ENCODE measurements around the gene TSPAN19. TPM values are rescaled to one million over a fixed set of nuclear protein-coding genes. Genes with fewer than 3 reads are reported as not detected.

TSPAN19 gene
- total RNA-seq (not detected), total RNA-seq (0 to 0.12 reads per million in 2 donors)

- peak within 1 kb of the TSS; percentile 77 for H3K4me3 Mint-ChIP-seq
- ATAC-seq, result peak; percentile 77
- no peak within 1 kb of the TSS for H3K27ac Mint-ChIP-seq
Measured at GRCh38 chr12:85036234-85036707, at the start of gene TSPAN19, which contains the start of gene LRRIQ1. Gene TSPAN19 (minus strand): TSS chr12:85036277. CDS start chr12:85029946, 6,331 bp downstream. Gene LRRIQ1 (plus strand): TSS chr12:85036351. CDS start chr12:85038177, 1,826 bp downstream.

GRCh38 chr12:85085066-85085465 lies 49.0 kb upstream of the TSPAN19 start:
- ATAC-seq (no peak), DNase-seq (no peak)
- no peaks in the 10 kb centered on the region for H3K4me1 Mint-ChIP-seq
- H3K36me3 Mint-ChIP-seq (ENCODE audit: low read depth), result no peaks in the 10 kb centered on the region
- no peak overlapping the region for H3K27ac Mint-ChIP-seq
- no peaks in the 10 kb centered on the region for H3K27me3 Mint-ChIP-seq
- no peaks in the 10 kb centered on the region for H3K9me3 ChIP-seq (ENCODE audit: control insufficient read depth, low read length, poor library complexity, severe bottlenecking)
- no peak overlapping the region for H3K4me3 Mint-ChIP-seq

More at GRCh38 chr12:85036234-85036707, at the start of gene TSPAN19, which contains the start of gene LRRIQ1:
- peak in 2 of 3 donors; percentile 4 to 7 for DNase-seq
- Mint-ChIP-seq H3K36me3 (ENCODE audit: low read depth) (no peaks in the 10 kb centered on the region), H3K4me1 (peaks cover 5% of the 10 kb centered on the region), H3K27me3 (peaks cover 12% of the 10 kb centered on the region)
- no peaks in the 10 kb centered on the region for H3K9me3 ChIP-seq (ENCODE audit: control insufficient read depth, low read length, poor library complexity, severe bottlenecking)

DNA sequence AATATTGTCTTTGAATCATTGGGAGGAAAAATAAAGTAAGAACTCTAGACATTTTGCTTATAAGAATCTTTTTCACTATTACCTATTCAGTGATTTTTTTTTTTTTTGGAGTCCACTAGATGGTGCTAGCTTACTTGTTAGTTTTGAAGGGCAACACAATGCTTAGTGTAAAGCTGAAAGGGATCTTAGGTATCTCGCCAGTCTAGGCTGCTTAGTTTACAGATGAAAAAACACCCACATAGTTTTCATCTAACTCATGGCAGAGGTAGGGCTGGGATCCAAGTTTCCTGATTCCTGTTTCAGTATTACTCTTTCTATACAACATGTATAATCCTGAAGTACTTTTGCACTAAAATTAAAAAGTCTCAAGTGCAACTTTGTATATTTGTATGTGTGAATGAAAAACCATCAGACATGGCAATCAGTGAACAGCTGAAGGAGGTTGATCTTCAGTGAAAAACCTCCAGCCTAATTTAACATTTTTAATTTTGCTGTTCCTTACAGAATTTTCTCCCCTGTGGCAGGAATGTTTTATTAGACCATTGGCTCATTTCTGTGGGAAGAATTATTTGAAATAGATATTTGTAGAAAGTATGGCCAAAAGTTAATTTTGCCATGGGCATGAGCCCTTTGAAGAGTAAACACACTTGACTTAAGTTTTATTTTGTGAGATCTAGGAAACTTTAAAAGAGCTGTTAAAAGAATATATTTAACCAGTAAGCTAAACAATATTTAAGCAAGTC lies 40.8 kb upstream of the TSPAN19 start:
- H3K9me3 ChIP-seq (ENCODE audit: control insufficient read depth, low read length, poor library complexity, severe bottlenecking), result no peaks in the 10 kb centered on the region
- Mint-ChIP-seq H3K4me3 (no peak overlapping the region), H3K27ac (no peak overlapping the region), H3K4me1 (no peaks in the 10 kb centered on the region), H3K36me3 (ENCODE audit: low read depth) (no peaks in the 10 kb centered on the region), H3K27me3 (no peaks in the 10 kb centered on the region)
- ATAC-seq, result peak; percentile 40
- DNase-seq, result no peak

DNA sequence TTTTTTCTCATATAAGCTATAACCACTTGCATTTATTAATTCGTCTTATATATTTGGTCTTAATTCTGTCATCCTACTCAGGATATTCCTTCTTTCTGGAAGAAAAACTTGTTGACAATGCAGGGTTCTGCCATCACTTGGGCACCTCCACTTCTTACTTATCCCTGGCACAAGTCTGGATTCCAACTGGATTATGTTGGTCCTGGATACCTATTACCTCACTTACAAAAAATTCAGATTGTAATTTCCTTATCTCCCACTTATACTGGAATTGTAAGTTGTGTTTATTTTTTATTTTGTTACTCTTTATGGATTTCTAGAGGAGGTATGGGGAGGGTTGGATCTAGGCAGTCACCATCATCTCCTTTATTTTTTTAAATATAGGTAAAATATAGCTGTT lies 36.7 kb upstream of the TSPAN19 start:
- Mint-ChIP-seq H3K36me3 (ENCODE audit: low read depth) (no peaks in the 10 kb centered on the region), H3K27me3 (no peaks in the 10 kb centered on the region), H3K27ac (no peak overlapping the region), H3K4me1 (no peaks in the 10 kb centered on the region), H3K4me3 (no peak overlapping the region)
- no peaks in the 10 kb centered on the region for H3K9me3 ChIP-seq (ENCODE audit: control insufficient read depth, low read length, poor library complexity, severe bottlenecking)
- DNase-seq (no peak), ATAC-seq (no peak)

DNA sequence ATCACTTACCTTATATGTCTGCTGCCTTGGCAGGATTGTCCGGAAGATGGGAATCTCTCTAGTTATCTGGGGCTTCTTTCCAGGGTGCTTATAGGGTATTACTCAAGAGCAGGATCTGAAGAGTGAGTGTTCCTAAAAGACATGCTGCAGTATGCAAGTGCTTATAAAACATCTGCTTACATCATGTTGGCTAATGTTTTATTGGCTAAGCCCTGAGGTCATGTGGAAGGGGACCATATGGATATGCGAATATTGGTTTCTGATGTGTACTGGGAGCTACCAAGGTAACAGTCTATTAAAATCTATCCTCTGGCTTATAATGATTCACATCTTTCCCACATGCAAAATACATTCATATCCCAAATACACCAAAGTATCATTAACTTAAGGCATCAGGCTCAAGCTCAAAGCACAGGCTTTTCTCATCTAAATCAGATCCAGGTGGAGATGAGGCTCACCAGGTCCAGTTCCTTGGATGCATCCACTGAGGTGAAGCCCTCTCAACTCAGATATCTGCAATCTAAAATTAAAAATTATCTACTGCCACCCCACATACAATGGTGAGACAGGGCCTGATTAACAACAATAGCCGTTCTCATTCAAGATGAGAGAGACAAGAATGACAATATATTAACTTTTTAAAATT lies 29.9 kb upstream of the TSPAN19 start:
- H3K4me1 Mint-ChIP-seq, result no peaks in the 10 kb centered on the region
- no peaks in the 10 kb centered on the region for H3K36me3 Mint-ChIP-seq (ENCODE audit: low read depth)
- no peaks in the 10 kb centered on the region for H3K9me3 ChIP-seq (ENCODE audit: control insufficient read depth, low read length, poor library complexity, severe bottlenecking)
- no peak for DNase-seq
- ATAC-seq, result no peak
- no peak overlapping the region for H3K4me3 Mint-ChIP-seq
- H3K27ac Mint-ChIP-seq, result no peak overlapping the region
- H3K27me3 Mint-ChIP-seq, result no peaks in the 10 kb centered on the region

DNA sequence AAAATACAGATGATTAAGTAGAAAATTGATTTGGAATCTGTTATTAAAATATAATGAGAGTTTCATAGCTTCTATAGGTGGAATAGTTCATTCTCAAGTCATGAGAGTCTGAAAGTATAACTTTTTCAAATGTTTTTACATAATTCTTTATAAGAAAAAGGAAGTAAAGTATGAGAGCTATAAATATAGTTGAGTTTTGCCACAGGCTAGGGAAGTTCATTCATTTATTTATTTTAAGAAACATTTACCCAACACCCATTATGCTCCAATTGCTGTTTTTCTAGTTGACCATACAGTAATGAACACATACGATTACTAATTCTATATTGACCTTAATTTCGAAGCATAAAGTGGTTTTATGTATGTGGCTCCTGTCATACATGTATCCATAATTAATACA lies 24.8 kb upstream of the TSPAN19 start:
- peaks cover 4% of the 10 kb centered on the region for H3K27me3 Mint-ChIP-seq
- no peak overlapping the region for H3K4me3 Mint-ChIP-seq
- no peaks in the 10 kb centered on the region for H3K36me3 Mint-ChIP-seq (ENCODE audit: low read depth)
- DNase-seq (no peak), ATAC-seq (no peak)
- H3K9me3 ChIP-seq (ENCODE audit: control insufficient read depth, low read length, poor library complexity, severe bottlenecking), result no peaks in the 10 kb centered on the region
- H3K4me1 Mint-ChIP-seq, result no peaks in the 10 kb centered on the region
- H3K27ac Mint-ChIP-seq, result no peak overlapping the region

DNA sequence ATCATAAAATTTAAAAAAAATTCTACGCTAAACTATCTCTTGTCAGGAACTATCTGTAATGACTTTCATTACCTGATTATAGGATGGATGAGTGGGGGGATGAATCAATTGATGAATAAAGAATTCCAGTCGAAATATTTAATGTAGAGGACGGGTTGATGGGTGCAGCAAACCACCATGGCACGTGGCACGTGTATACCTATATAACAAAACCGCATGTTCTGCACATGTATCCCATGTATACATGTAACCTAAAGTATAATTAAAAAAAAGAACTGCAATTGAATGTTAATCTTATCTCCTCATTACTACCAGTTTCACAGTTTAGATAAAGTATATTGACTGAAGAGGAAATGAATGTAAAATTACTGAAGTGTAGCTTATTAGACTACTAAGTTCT lies 23.5 kb upstream of the TSPAN19 start:
- Mint-ChIP-seq H3K36me3 (ENCODE audit: low read depth) (no peaks in the 10 kb centered on the region), H3K4me3 (no peak overlapping the region), H3K27me3 (peaks cover 4% of the 10 kb centered on the region), H3K4me1 (no peaks in the 10 kb centered on the region), H3K27ac (no peak overlapping the region)
- ATAC-seq (no peak), DNase-seq (no peak)
- no peaks in the 10 kb centered on the region for H3K9me3 ChIP-seq (ENCODE audit: control insufficient read depth, low read length, poor library complexity, severe bottlenecking)

DNA sequence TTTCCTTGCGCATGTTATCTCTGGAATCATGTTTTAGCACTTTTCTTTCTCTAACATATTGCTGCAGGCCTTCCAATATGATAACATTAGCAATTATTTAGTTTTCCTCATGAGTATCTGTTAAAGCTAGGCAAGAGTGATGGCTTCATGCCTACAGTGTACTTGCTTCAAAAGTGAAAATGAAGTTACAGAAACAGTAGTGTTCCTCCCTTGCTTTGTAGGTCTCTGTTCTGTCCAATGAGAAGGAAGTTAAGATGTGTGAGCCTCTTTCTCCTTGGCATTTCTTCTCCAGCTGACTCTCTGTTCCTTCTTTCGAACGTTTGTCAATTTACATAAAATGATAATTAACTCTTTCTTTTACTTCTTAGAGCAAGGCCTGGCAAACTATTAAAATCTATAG lies 22.3 kb upstream of the TSPAN19 start:
- H3K4me1 Mint-ChIP-seq, result no peaks in the 10 kb centered on the region
- H3K36me3 Mint-ChIP-seq (ENCODE audit: low read depth), result no peaks in the 10 kb centered on the region
- no peaks in the 10 kb centered on the region for H3K9me3 ChIP-seq (ENCODE audit: control insufficient read depth, low read length, poor library complexity, severe bottlenecking)
- H3K27ac Mint-ChIP-seq, result no peak overlapping the region
- peaks cover 4% of the 10 kb centered on the region for H3K27me3 Mint-ChIP-seq
- no peak overlapping the region for H3K4me3 Mint-ChIP-seq
- no peak for ATAC-seq
- no peak for DNase-seq

DNA sequence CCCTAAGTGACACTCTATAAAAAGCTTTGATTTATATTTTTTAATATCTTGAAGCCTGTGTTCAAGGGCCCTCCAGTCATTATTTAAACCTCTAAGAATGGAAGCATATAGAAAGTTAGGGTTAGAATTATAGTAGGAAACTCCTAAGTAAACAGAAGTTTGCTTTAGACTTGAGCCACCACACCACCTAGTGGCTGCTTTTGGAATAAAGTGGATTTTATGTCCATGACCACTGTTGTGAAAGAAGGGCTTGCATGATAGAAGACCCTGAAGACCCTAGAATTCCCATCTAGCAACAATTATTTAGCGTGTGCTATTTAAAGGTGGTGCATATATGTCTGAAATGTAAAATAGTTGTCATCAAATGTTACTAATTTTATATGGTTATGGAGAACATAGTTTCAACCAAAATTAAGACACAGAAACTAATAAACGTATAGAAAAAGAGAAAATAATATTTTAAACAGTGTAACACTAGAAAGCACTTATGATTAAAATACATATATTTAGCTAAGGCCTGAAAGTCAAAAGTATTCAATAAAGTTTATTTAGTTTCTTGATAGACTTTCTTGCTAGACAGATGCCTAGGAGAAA lies 21.4 kb upstream of the TSPAN19 start:
- H3K9me3 ChIP-seq (ENCODE audit: control insufficient read depth, low read length, poor library complexity, severe bottlenecking), result no peaks in the 10 kb centered on the region
- H3K27me3 Mint-ChIP-seq, result peaks cover 4% of the 10 kb centered on the region
- no peak overlapping the region for H3K4me3 Mint-ChIP-seq
- ATAC-seq (no peak), DNase-seq (no peak)
- H3K36me3 Mint-ChIP-seq (ENCODE audit: low read depth), result no peaks in the 10 kb centered on the region
- no peaks in the 10 kb centered on the region for H3K4me1 Mint-ChIP-seq
- no peak overlapping the region for H3K27ac Mint-ChIP-seq

DNA sequence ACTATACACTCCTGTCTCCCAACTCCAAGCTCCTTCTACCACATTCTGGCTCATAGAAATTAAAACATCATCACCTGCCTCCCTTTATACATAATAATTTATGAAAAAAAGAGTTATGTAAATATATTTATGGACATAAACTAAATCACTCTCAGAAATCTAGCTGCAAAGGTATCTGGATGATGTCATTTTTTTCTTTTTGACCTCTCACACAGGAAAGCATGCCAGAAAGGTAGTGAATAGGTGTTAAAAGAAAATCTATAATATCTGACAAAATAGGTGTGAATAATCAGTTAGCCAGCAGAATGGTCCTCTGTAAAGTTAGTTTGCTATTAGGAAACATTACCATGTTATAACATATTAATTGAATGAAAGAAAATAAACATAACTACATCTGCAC lies 7.8 kb upstream of the TSPAN19 start:
- Mint-ChIP-seq H3K4me3 (no peak overlapping the region), H3K36me3 (ENCODE audit: low read depth) (no peaks in the 10 kb centered on the region), H3K4me1 (no peaks in the 10 kb centered on the region), H3K27ac (no peak overlapping the region), H3K27me3 (no peaks in the 10 kb centered on the region)
- no peak for ATAC-seq
- no peak for DNase-seq
- H3K9me3 ChIP-seq (ENCODE audit: control insufficient read depth, low read length, poor library complexity, severe bottlenecking), result no peaks in the 10 kb centered on the region

- no peaks in the 10 kb centered on the region for H3K9me3 ChIP-seq (ENCODE audit: control insufficient read depth, low read length, poor library complexity, severe bottlenecking)
- H3K4me1 Mint-ChIP-seq, result peaks cover 3% of the 10 kb centered on the region
- DNase-seq (no peak), ATAC-seq (no peak)
- no peaks in the 10 kb centered on the region for H3K36me3 Mint-ChIP-seq (ENCODE audit: low read depth)
- no peak overlapping the region for H3K27ac Mint-ChIP-seq
- H3K27me3 Mint-ChIP-seq, result no peaks in the 10 kb centered on the region
- no peak overlapping the region for H3K4me3 Mint-ChIP-seq
Measured at GRCh38 chr12:85041395-85041794, 5.3 kb upstream of the TSPAN19 start.

DNA sequence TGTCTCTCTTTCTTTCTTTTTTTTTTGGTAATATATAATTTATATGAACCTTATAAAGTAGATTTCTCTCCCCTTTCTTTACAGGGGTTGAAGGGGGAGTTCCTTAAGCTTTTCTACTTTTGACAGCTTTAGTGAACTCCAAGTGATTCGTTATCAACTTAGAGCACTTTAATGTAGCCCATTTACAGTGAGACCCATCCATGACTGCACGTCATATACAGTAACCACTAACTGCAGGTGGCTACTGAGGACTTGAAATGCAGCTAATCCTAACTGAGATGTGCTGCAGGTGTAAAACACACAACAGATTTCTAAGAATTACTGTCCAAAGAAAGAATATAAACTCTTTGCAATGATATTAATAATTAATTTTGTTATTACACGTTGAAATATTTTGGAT lies 656 bp upstream of the TSPAN19 start:
- DNase-seq (no peak), ATAC-seq (peak; percentile 58)
- H3K27ac Mint-ChIP-seq, result no peak overlapping the region
- peak overlapping the region; percentile 77 for H3K4me3 Mint-ChIP-seq
- no peaks in the 10 kb centered on the region for H3K9me3 ChIP-seq (ENCODE audit: control insufficient read depth, low read length, poor library complexity, severe bottlenecking)
- peaks cover 8% of the 10 kb centered on the region for H3K27me3 Mint-ChIP-seq
- no peaks in the 10 kb centered on the region for H3K36me3 Mint-ChIP-seq (ENCODE audit: low read depth)
- H3K4me1 Mint-ChIP-seq, result peaks cover 5% of the 10 kb centered on the region

GRCh38 chr12:85029456-85029855 lies 6.6 kb downstream of the TSPAN19 start:
- Mint-ChIP-seq H3K36me3 (ENCODE audit: low read depth) (no peaks in the 10 kb centered on the region), H3K4me1 (no peaks in the 10 kb centered on the region), H3K27ac (no peak overlapping the region), H3K27me3 (peaks cover 16% of the 10 kb centered on the region), H3K4me3 (no peak overlapping the region)
- no peaks in the 10 kb centered on the region for H3K9me3 ChIP-seq (ENCODE audit: control insufficient read depth, low read length, poor library complexity, severe bottlenecking)
- DNase-seq (no peak), ATAC-seq (no peak)
